ENCODE data around the gene MAPK12. TPM values are rescaled to one million over a fixed set of nuclear protein-coding genes. Genes with fewer than 3 reads are reported as not detected.

Gene MAPK12
- total and polyA plus RNA-seq, 2 donors (not counting 3 experiments of a cell fraction or from before 2014, with no cell fraction given), result 72.3 to 86.8 TPM

DNA sequence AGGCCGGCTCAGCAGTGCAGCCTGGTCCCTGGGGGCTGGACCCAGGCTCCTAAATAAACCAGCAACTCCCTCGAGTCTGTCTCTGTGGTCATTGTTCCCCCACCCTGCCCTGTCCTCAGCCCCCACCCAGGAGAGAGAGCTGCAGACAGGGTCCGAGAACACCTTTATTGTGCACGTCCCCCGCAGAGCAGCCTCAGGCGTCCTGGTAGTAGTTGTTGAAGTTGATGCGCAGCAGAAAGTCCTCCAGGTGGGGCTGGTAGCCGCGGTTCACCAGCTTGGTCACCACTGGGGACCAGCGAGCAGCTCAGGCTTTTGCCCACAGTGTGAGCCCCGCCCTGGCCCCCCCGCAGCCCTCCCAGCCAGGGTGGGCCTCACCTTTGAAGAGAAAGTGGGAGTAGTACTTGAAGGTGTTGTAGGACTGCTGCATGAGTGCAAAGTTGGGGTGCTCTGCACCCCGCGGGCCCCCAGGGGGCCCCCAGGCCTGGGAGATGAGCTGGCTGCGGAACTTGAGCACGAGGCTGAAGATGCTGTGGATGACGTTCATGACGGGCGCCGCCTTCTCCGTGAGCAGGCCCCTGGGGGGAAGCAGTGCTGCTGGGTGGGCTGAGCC lies 43.8 kb downstream of the MAPK12 start:
- dilution Hi-C loops (cut with MboI; ENCODE audit: extremely low pct_ligation_motif_present, low sequenced_read_pairs) (no loop called here), intact Hi-C loops (cut with micrococcal nuclease) (no loop called here)
- no peak overlapping the region for H3K9ac ChIP-seq (replicated peaks; ENCODE audit: extremely low read depth, insufficient read depth, low read length)
- H3K4me1 ChIP-seq (ENCODE audit: control insufficient read depth, extremely low read depth, insufficient read depth, low read length), result no peaks in the 10 kb centered on the region
- H3K36me3 ChIP-seq (ENCODE audit: control insufficient read depth in 2 of 2, extremely low read depth in 1 of 2, insufficient read depth in 2 of 2, low read length in 2 of 2), result peaks cover 26 to 63% of the 10 kb centered on the region in 2 experiments
- no peak overlapping the region for H3K4me3 ChIP-seq (replicated peaks in 1 of 3; ENCODE audit: insufficient read depth in 1 of 3, low read depth in 1 of 3, low read length in 3 of 3)
- H3K27ac ChIP-seq (ENCODE audit: insufficient read depth, low read depth, low read length), result no peak overlapping the region
- no peaks in the 10 kb centered on the region for H4K20me1 ChIP-seq (replicated peaks; ENCODE audit: control insufficient read depth, extremely low read depth, insufficient read depth, low read length)
- no peak for FAIRE-seq
- no peak for TF ChIP-seq POLR2AphosphoS5 (IDR thresholded peaks at IDR 0.05; ENCODE audit: insufficient read depth, low read depth, low read length)
- TF ChIP-seq, protein P1, sequence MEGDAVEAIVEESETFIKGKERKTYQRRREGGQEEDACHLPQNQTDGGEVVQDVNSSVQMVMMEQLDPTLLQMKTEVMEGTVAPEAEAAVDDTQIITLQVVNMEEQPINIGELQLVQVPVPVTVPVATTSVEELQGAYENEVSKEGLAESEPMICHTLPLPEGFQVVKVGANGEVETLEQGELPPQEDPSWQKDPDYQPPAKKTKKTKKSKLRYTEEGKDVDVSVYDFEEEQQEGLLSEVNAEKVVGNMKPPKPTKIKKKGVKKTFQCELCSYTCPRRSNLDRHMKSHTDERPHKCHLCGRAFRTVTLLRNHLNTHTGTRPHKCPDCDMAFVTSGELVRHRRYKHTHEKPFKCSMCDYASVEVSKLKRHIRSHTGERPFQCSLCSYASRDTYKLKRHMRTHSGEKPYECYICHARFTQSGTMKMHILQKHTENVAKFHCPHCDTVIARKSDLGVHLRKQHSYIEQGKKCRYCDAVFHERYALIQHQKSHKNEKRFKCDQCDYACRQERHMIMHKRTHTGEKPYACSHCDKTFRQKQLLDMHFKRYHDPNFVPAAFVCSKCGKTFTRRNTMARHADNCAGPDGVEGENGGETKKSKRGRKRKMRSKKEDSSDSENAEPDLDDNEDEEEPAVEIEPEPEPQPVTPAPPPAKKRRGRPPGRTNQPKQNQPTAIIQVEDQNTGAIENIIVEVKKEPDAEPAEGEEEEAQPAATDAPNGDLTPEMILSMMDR (IDR thresholded peaks at IDR 0.05; ENCODE audit: extremely low read depth in 1 of 2, insufficient read depth in 1 of 2, low read depth in 1 of 2, low read length in 2 of 2), result no peak
- TF ChIP-seq FOS (IDR thresholded peaks at IDR 0.05; ENCODE audit: borderline replicate concordance, insufficient read depth, low read length), result no peak
- no peak for TF ChIP-seq POLR2A (IDR thresholded peaks at IDR 0.05; ENCODE audit: low read depth, low read length)
- TF ChIP-seq, protein P2, sequence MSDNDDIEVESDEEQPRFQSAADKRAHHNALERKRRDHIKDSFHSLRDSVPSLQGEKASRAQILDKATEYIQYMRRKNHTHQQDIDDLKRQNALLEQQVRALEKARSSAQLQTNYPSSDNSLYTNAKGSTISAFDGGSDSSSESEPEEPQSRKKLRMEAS (IDR thresholded peaks at IDR 0.05; ENCODE audit: insufficient read depth, insufficient read length), result no peak
- no peak for TF ChIP-seq GATA2 (IDR thresholded peaks at IDR 0.05; ENCODE audit: insufficient read depth, insufficient read length, low read depth, low read length)
- no peak for TF ChIP-seq EZH2 (IDR thresholded peaks at IDR 0.05; ENCODE audit: borderline replicate concordance, low read depth, low read length, severe bottlenecking)
- no peak for TF ChIP-seq JUN (IDR thresholded peaks at IDR 0.05; ENCODE audit: borderline replicate concordance, insufficient read depth, insufficient read length, low read depth)
- no peak for TF ChIP-seq MYC (IDR thresholded peaks at IDR 0.05; ENCODE audit: low read depth, low read length)
- H3K27me3 ChIP-seq (ENCODE audit: control insufficient read depth in 2 of 2, insufficient read depth in 2 of 2, low read length in 2 of 2), result no peaks in the 10 kb centered on the region
- ChIA-PET POLR2A (no interaction called here), CTCF (interaction anchor here (0.8 kb wide), 1 partner anchor 11 kb away, joined by 3 read pairs; no protein-coding TSS in a partner anchor)
- H3K9me1 ChIP-seq (replicated peaks; ENCODE audit: control insufficient read depth, extremely low read depth, insufficient read depth, low read length), result no peaks in the 10 kb centered on the region
- H2AFZ ChIP-seq (ENCODE audit: low read depth, low read length), result no peak overlapping the region
- H3K9me3 ChIP-seq (replicated peaks; ENCODE audit: control insufficient read depth, insufficient read depth, low read length), result no peaks in the 10 kb centered on the region
- H3K4me2 ChIP-seq (ENCODE audit: insufficient read depth, low read length), result no peak overlapping the region
- peaks cover 16% of the 10 kb centered on the region for H3K79me2 ChIP-seq (ENCODE audit: control insufficient read depth, insufficient read depth, low read length)
- DNase-seq (ENCODE audit: low read depth, low spot score), result no peak
- BruUV-seq (replicated peaks), result no TSS peak

Measured in endothelial cell of umbilical vein (primary cell).